Measurements from ENCODE around the gene SGCG.
A peak's percentile ranks its signal among the peaks of the same experiment; 100 is the strongest.
"Not testable (repeated sequence)": the region's sequence is repeated elsewhere in the genome, so short reads cannot be mapped to it uniquely, and the experiment has no call there.

The SGCG gene

DNA sequence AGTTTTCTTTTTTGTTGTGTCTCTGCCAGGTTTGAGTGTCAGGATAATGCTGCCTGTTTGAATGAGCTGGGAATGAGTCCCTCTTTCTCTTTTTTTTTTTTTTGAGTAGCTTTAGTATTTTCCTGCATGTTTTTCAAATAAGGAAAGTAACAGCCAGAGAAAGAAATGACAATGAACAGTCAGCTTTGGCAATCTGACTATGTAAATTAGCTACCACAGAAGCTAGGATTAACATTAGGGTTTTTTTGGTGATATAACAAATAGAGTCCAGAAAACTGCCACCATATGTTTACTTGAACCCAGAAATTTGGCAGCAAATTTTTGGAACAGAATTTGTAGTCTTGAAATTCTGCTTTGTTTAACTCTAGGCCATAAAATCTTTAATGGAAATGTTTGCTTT is 50.5 kb downstream of the SGCG start:
- DNase-seq = no peak

GRCh38 chr13:23235994-23236393 is 55.2 kb downstream of the SGCG start:
- no peak for DNase-seq

DNA sequence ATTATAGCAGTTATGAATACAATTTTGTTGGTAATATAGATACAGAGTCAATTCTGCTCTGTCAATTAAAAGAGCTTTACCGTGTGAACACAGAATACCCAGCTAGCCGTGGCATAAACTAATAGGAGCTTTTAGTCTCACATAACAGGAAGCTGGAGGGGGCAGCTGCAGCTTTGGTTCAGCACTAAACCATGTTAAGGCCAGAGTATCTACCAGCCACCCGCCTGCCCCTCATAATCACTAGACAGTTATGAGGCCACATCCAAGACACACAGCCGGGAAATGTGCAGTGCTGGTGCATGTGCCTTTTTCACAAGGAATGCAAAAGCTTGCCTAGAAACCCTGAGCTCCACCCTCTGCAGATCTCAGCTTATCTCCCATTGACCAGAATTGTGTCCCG is 62.3 kb downstream of the SGCG start:
- no peak for DNase-seq

GRCh38 chr13:23248410-23248809 is 67.6 kb downstream of the SGCG start:
- DNase-seq = not testable (repeated sequence)

GRCh38 chr13:23254506-23254905 is 73.7 kb downstream of the SGCG start:
- no peak for DNase-seq

DNA sequence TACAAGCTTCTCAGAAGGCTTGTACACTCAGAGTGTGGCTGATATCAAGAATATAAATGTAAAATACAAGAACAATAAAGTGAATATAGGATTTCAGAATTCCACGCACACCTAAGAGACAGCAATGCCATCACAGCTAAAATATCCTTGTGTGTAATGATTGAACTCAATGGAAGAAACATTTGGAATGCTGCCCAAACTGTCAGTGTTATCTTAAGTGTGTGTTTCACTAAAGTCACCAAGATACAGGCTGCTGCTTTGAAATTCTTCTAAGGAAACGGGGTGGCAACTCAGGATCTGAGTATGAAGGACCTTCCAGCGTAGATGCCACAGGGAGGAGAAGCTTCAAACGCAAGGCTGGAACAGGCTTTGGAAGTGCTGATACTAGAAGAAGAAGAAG is 86.8 kb downstream of the SGCG start:
- DNase-seq = no peak

GRCh38 chr13:23268441-23268840 is 87.7 kb downstream of the SGCG start:
- DNase-seq = no peak

DNA sequence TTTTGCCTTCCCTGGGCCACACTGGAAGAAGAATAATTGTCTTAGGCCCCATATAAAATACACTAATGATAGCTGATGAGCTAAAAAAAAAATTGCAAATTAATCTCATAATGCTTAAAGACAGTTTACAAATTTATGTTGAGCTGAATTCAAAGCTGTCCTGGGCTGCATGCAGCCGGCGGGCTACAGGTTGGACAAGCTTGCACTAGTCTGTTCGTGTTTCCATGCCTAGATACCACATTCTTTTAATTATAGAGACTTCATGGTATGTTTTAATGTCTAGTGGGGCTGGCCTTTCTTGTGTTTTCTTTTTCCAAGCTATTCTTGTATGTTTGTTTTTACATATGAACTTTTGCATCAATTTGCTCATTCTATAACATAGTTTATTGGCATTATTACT is 90.6 kb downstream of the SGCG start:
- DNase-seq = no peak

GRCh38 chr13:23273498-23273897 is 92.7 kb downstream of the SGCG start:
- no peak for DNase-seq

DNA sequence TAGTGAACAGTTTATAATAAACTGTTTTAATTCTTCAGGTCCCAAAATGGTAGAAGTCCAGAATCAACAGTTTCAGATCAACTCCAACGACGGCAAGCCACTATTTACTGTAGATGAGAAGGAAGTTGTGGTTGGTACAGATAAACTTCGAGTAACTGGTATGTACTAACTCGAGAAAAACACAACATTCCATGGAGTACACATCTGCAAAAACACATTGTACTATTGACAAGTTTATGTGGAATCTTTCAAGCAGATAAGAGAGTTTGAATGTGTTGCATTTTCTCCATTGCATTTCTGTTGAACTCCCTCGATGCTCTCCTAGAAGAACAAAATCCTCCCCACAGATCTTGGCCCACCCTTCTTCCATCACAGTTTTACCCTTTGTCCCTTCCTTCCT is 98.5 kb downstream of the SGCG start:
- DNase-seq = no peak

DNA sequence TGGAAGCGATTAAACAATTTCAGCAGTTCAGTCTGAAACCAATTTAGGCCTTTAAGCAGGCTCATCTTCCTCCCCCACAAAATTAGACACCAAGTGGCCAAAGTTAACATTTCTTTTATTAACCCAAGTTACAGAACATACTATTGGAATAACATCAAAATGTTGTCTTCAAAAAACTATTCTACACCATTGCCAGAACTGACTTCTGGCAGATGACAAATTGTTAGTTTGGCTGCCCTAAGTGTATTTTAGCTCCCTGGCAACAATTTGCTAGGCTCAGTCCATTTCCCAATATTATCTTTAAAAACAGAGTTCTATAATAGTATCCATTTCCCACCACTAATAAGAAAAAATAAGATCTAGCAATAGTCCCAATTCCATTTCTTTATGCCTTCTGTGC is 107.8 kb downstream of the SGCG start:
- DNase-seq = no peak

DNA sequence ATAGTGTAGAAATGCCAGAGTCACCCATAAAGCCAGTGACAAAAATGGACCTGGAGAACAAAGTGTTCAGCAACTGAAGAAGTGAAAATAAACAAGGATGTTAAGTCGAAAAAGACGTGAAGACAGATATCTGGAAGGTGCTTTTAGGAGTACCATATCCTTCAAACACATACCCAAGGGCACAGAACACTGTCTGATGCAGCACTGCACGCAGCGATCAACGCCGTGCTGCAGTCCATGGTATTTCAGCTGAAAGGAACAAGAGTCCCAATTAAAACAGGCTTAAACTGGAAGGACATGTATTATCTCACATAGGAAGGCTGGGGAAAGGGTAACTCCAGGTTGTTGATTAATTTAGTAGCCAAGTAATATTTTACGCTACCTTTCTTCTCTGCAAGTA is 108.2 kb downstream of the SGCG start:
- no peak for DNase-seq

GRCh38 chr13:23289917-23290357 is 109.2 kb downstream of the SGCG start:
- DNase-seq = no peak

- no peak for DNase-seq
Measured at GRCh38 chr13:23292586-23292985, 111.8 kb downstream of the SGCG start.

GRCh38 chr13:23314837-23315236 is 134.1 kb downstream of the SGCG start:
- not testable (repeated sequence) for DNase-seq

DNA sequence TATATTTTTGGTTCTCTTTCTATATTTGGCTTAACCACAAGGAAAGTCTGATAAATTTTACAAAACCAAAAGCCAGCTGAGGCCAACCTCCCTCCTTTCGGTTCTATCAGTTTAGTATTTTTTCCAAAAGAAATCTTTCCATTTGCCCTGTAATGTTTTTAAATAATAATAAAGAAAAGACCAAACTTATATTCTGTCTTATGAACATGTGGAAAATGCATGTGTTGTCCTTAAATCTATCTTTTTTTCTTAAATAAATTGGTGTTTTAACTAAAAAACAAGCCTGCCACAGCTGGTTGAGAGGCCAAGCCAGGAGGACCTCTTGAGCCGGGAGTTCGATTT is 139.1 kb downstream of the SGCG start:
- no peak for DNase-seq

- no peak for DNase-seq
Measured at GRCh38 chr13:23320926-23321534, 140.3 kb downstream of the SGCG start.

DNA sequence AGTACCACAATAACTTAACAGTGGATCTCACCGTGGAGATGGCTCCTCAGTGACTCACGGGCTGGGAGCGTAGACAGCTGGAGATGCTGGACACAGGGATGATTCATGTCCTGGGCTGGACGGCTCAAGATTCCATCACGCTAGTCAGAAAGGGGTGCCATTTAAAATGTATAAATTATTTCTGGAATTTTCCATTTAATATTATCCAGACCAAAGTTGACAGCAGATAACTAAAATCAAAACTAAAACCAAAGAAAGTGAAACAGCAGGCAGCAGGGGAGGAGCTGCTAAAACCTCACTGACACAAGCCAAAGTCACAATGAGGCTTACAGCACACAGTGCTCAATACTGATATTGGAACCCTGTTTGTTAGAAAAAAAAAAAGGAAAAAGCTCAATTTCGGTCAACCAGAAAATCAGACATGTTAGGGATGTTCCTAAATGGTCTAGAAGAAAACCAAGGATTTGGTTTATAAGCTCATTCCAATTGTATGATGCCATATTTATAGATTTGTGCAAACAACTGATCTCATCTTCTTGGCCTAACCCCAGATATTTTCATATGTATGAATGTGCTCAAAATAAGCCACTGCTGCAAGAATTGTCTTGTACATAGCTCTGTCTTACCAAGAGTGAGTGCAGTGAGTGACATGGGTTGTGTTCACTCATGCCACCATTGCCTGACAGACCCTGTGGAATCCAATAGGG is 140.9 kb downstream of the SGCG start:
- DNase-seq = no peak

DNA sequence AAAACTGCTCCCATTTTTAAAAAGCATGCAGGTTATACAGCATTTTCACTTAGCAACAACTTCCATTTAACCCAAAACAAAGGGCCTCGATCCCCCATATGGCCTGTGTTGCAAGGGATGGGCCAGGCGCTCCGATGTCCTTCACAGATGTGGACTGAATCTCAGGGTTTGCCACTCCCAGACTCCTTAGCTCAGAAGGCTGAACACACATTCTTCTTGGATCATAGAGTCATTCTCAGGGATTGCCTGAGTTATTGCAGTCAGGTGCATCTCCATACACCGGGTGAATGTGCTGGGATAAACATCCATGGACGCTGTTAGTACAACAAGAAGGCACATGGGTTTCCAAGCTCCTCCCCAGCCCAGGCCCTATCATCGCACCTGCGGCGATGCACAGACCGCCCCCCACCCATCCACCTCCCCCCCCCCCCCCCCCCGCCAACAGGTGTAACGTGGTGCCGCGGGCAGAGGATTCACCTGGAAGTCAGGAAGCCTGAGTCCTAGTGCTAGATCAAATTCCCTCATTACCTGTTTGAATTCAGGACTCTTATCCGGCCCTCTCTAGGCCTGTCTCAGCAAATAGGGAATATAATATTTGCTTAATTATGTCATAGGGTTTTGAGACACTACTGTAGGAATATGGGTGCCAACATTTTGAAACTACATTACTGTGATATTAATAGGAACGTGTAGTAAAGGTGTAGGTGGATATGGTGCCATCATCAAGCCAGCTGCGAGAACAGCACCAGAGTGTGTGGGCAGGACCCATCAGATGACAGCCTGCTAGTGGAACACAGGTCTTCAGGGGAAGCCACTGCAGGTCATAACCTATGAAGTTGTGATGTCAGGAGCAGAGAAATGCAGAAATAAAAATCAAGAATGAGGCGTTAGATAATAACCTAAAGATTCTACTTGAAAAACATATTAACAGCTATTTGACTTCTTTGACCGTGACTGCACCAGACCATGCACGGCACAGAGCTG is 141.9 kb downstream of the SGCG start:
- peak; percentile 19 for DNase-seq

DNA sequence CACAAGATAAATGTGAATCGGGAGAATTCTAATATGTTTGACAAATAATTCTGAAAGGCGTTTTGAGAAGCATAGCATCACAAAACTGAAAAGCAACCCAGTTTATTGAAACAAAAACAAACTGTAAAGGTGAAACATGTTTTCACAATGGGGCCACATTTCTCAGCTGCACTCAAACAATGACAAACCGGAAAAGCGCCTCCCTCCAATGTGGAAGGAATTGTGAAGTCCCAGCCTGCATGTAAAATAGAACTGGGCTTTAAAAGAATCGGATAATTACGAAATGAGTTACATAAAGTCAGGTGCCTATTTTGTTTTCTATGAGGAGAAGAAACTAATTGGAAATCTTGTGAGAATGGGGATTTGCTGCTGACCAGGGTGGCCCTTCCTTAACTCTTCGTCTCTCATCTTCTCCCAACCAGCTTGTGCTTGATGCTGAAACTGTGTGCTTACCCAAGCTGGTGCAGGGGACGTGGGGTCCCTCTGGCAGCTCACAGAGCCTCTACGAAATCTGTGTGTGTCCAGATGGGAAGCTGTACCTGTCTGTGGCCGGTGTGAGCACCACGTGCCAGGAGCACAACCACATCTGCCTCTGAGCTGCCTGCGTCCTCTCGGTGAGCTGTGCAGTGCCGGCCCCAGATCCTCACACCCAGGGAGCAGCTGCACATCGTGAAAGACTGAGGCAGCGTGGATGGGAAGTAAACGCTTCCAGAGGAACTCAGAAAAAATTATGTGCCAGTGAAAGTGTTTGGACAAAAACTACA is 143.3 kb downstream of the SGCG start:
- no peak for DNase-seq

DNA sequence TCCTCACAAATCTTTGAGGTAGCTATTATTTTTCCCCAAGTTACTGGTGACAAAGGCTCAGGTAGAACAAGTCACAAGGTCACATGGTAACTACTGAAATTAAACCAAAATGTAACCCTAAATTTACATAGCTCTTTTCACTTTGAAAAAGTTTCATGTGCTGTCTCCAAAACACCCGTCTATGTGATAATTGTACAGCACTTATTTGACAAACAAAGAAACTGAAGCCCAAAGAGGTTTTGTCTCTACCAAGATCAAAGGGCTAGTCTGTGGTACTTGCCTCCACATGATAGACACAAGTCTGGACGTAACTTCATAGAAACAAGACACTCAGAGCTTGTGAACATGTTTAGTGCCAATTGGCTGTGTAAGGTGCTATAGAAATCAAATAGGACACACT is 144.4 kb downstream of the SGCG start:
- no peak for DNase-seq

- DNase-seq = no peak
Measured at GRCh38 chr13:23330356-23330755, 149.6 kb downstream of the SGCG start.

- DNase-seq = no peak
Measured at GRCh38 chr13:23339225-23339624, 158.4 kb downstream of the SGCG start.
